Measurements from ENCODE around the gene UNC5A.

Gene UNC5A

DNA sequence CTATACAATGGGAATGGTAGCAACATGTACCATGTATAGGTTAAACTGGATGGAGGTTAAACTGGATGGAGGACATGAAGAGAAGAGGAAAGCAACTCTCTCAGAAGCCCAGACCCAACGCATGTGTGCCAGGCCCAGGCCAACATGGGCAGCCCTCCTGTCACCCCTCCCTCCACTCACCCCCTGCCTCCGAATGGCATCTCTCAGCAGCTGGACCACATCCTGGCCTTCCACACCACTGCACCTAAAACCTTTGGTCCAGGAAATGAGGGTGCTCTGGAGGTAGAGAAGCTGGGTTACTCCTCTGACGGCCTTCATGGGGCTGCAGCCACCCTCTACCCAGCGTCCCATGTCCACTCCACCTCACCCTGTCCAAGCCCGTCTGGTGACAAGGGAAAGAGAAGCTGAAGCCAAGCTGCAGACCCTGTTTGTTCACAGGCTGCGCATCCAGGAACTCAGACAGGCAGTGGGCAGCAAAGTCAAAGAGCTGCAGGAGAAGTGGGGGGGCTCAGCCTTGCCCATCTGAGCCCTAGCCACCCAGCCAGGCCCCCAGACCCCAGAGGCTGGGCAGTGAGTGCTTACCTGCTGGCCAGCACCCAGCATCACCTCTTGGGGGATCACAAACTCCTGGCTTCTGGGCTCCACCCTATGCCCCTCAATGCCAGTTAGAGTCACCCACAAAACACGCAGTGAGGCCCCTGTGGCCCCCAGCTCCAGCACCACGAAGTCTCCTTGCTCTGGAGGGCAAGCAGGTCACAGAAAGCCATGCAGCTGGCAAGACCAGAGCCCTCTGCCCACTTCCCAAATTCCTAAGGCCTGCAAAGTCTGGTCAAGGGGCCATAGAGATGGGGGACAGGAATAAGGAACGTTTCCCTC is 80.3 kb downstream of the UNC5A start:
- DNase-seq (ENCODE audit: extremely low read depth in 1 of 2, low read depth in 1 of 2), result no peak

DNA sequence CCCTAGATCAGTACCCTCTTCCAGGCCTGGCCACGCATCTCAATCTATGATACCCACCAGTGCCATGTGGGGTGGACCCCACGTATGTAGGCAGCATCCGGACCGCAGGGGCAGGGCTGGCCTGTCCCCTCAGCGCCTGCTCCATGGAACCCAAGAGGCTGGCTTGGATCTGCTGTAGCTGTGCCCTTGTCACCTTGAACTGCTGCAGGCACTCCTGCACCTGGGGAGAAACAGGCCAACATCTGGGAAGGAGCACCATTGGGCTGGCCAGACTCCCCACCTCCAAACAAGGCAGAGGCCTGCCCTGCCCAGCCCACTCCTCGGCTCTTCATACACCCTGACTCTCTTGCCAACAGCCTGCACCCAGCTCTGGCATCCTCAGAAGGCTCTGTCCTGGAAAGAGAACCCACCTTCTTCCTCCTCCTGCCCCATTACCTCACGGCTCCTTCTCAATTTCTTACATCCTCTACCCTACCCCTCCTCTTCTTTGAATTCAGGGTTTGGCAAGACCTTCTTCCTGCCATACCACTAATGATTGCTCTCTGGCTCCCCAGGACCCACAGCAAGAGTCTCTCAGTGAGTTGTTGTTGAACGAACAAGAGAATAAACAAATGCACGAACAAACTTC is 81.1 kb downstream of the UNC5A start:
- no peak for DNase-seq (ENCODE audit: extremely low read depth in 1 of 2, low read depth in 1 of 2)

DNA sequence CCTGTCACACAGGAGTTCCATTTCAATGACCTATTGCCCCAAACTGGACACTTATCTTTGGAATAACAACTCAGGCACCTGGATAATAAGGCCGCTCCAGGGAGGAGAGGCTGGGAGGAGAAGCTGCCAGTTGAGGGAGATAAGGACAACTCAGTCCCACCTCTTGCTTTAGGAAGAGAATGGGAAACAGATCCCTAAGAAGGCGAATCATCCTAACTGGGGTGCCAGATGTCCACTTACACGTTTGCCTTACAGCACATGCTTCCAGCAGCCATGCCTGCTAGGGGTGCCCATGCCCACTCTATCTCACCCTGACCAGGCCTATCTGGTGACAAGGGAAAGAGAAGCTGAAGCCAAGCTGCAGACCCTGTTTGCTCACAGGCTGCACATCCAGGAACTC is 82.3 kb downstream of the UNC5A start:
- no peak for DNase-seq (ENCODE audit: extremely low read depth in 1 of 2, low read depth in 1 of 2)

DNA sequence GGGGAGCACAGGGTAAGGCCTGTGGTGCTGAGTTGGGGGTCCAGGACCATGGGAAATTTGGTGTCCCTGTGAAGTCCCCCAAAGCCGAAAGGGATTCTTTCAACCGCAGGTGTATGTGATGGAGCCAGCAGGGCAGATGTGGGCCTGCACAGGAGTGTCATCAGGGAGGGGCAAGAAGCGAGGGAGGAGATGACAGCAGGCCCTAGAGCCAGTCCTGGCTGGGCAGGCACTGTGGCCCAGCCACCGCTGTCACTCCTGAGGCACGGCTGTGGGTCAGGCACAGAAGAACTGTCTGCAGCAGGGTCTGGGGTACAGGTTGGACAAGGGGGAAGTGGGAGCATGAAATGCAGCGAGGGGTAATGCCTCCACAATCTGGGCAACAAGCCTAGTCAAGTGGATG is 83.9 kb downstream of the UNC5A start:
- no peak for DNase-seq (ENCODE audit: extremely low read depth in 1 of 2, low read depth in 1 of 2)

DNA sequence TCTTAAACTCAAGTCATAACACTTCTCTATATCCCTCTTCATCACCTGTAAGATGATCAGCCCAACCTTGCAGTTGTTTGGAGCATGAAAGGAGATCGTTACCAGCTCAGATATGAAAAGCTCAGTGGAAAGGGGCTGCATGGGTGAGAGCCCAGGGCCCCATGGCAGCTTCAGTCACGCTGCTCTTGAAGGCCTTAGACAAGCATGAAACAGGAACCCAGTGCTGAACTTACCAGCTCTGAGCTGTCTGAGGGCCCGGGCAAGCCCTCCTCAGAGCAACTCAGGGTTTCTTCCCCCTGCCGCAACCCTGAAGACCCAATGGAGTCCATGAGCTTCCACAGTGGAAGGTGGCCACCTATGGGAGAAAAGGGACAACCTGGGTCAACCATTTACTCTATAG is 85.5 kb downstream of the UNC5A start:
- no peak for DNase-seq (ENCODE audit: extremely low read depth in 1 of 2, low read depth in 1 of 2)

DNA sequence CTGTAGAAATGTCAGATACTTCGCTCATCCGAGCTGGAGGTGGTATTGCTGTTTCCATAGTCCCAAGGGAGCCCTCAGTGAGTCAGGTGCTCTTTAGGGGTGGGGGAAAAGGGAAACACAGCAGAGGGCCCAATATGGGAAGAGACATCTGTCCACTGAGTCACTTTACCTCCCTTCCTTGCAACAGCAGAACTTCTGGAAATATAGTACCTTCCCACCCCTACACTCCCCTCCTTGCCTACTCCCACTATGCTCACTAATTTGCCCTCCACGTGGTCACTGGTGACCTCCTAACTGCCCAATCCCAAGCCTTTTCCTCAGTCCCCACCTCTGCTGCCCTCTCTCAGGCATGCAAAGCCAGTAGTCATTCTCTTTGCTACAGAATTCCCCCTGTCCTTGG is 86.9 kb downstream of the UNC5A start:
- DNase-seq (ENCODE audit: extremely low read depth in 1 of 2, low read depth in 1 of 2), result no peak

DNA sequence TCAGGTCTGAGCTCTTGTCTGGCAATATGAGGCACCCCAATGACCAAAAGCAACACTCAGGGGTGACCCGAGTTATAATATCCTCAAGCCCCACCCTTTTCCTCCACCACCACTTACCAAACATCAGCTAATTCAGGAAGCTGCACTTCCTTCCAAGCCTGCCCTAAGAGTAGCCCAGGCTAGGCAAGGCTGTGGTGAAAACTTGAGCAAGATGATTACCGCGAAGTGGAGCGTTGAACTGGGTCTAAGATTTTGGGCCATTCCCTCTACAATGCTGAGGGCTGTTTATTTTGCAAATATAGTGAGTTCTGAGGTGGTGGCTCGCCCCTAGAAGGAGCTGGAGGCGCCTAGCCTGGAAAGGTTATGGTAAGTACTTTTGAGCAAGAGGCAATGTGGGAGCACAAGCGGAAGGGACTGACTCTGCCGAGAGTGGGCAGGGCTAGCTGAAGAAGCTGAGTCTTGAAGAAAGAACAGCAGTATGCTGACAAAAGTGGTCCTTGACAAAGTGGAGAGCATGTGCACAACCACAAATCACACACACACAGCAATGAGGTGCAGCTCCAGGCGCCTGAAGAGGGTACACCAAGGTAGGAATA is 89.0 kb downstream of the UNC5A start, which contains the start of gene HK3:
TSS of gene HK3 (minus strand) at position 51 of the 596 bp plus-strand sequence. CDS start 3,187 bp downstream, outside the sequence.
- DNase-seq (ENCODE audit: extremely low read depth in 1 of 2, low read depth in 1 of 2), result no peak

DNA sequence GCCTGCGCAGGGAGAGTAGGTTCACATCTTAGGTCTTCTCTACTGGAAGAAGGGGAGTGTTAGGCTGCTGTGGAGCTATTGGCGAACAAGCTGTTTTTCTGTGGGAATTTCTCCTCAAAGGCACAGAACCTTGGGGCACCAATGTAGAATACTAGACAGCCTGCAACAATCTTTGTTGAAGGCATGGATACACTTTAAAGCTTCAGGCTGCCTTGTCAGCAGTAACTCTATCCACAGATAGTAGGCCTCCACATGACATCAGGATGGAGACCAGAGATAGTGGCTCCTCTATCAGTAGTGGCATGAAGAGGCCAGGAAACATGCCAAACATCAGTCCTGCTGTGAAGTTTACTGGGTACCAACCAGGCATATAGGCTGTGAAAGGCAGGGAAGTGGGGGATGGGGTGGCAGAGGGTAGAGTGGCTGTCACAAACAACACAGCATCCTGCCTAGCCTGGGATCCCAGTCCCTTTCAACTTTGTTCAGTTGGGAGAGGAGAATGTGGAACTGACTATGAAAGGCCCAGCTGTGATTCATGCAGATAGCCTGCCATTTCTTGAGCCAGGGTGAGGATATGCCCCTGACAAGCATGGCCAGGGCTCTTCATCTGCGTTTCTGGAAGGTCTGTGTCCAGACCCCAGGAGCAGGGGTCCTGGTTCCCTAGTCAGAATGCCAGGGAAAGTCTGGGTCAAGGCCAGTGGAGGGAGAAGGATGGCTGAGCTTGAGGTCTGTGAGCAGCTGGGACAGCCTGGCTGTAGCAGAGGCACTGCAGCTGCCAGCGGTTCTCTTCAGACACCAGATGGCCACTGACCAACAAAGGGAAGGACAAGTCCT is 89.8 kb downstream of the UNC5A start:
- no peak for DNase-seq (ENCODE audit: extremely low read depth in 1 of 2, low read depth in 1 of 2)

DNA sequence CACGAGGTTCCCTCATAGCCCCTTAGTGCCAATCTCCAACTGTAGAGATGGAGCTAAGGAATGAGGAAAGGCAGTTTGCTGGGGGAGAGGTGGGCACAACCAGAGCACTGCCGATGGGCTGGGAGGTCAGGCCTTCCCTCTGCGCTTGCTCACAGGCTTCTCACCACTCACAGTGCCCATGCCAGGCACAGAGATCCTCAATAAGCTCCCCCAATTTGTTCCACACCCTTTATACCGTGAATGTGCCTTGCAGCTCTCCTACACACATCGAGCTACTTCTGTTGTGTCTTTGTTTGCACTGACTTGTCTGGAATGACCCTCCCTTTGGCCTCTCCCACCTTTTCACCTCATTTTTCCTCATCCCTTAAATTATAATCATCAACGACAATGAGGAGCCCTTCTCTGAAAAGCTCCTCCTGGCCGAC is 90.4 kb downstream of the UNC5A start:
- no peak for DNase-seq (ENCODE audit: extremely low read depth in 1 of 2, low read depth in 1 of 2)

DNA sequence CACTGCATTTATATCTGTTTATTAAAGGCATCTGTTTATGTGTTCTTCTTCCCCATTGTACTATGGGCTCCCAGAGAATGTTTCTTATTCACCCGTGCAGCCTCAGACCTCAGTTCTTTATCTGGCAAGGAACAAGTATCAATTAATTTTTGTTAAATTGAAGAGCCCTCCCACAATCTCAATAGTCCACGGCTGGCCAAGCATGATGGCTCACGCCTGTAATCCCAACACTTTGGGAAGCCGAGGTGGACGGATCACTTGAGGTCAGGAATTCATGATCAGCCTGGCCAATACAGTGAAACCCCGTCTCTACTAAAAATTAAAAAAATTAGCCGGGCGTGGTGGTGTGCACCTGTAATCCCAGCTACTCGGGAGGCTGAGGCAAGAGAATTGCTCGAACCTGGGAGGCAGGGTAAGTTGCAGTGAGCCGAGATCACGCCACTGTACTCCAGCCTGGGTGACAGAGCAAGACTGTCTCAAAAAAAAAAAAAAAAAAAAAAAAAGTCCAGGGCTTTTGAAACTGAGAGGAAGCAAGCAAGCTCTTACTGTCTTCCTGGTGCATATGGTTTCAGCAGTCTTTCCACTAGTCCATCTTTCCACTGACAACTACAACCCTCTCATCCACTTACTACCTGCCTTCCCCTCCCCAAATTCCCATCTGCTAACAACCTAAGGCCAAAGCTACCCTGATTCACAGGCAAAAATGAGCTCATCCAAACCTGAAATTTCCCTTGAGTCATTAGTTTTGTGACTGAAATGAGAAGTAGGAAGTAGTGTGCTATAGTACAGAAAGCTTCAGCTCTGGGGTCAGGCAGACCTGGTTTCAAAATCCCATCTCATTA is 91.1 kb downstream of the UNC5A start:
- DNase-seq (ENCODE audit: extremely low read depth in 1 of 2, low read depth in 1 of 2), result peak in 1 of 2 donors; percentile 18

DNA sequence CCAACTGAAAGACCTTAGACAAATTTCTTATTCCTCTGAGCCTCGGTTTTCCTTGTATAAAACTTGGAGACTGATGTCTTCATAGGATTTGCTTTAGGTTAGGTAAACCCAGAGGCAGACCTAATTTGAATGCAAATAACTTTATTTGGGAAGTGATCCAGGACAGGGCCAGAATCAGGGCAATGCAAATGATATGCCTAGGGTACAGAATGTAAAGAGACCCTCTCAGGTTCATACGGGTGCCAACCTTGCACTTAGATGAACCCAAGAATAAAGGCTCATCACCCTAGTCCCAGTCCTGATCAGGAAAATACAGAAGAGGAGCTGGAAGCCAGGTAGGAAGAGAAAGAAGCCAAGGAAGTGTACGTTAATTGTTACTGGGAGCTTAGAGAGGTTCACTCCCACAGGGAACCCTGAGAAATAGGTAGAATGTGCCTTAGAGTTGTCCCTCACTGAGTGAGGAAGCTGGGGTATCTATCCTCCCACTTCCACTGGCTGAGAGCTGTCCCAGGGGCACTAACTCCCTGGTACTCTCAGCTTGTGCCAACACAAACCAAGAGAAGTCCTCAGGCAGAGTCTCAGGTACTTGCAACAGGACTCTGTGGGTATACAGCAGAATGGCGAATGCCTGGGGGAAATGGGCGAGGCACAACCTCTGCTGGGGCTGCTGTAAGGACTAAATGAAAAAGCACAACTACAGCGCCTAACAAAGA is 91.9 kb downstream of the UNC5A start:
- no peak for DNase-seq (ENCODE audit: extremely low read depth in 1 of 2, low read depth in 1 of 2)

DNA sequence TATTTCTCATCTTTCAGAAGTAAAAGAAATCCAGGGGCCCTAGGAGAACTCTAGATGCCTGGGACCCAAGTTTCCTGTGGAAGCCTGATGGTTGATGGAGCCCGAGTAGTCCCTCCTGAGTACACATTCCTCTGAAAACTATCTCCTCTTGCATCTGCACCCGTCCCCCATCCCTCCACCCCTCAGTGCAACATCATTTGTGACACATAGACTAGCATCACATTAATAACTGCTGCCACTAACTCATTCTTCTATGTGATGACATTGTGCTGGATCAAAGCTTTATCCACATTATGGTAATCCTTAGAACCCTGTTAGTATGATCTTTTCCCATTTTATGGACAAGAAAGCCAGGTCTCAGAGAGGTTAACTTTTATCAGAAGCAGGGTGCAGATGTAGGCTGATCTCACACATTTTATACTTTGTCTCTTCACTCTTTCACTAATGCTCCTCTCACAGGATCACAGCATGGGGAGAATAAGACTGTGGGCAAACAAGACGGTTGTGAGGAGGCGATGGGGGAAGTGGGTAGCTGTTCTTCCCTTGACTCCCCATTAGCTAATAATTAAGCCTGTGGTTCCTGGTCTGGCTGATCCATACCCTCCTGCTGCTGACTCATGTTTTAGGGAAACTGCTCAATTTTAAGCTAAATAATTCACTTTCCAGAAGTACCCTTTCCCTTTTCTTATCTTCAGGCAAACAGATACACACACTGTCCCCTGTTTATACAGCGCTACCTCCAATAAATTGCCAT is 92.7 kb downstream of the UNC5A start:
- DNase-seq (ENCODE audit: extremely low read depth in 1 of 2, low read depth in 1 of 2), result no peak

DNA sequence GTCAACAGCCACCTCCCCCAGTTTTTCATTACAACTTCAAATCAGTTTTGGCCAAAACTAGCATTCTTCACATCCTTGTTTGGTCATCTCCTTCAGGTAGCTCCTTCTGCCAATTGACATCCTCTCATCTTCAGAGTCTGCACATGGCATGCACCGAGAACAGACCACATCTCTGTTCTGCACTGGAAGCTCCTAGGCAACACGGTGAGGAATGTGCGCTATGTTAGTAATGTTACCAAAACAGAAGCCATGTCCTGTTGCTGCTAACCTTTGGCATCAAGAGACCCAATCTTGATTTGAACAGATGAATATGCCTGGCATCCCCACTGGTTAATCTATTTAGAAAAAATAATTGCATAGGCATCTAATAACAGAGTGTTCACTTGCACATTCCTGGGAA is 93.9 kb downstream of the UNC5A start:
- no peak for DNase-seq (ENCODE audit: extremely low read depth in 1 of 2, low read depth in 1 of 2)

DNA sequence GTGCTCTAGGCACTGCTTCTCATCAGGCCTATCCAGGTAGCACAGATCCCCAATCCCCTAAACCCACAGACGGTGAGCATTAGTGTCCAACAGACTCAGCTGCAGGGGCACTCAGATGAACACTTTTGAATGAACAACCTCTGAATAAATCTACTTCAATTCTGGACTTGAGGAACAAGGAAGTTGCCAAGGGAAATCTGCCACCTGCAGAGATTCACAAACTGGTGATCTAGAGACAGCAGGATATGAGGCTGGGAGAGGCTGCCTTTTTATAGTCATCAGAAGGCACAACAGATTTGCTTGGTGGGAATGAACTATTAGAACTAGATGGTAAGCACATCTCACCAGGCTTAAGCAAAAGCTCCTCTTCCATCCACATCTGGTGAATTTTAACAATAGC is 95.8 kb downstream of the UNC5A start:
- DNase-seq (ENCODE audit: extremely low read depth in 1 of 2, low read depth in 1 of 2), result no peak

DNA sequence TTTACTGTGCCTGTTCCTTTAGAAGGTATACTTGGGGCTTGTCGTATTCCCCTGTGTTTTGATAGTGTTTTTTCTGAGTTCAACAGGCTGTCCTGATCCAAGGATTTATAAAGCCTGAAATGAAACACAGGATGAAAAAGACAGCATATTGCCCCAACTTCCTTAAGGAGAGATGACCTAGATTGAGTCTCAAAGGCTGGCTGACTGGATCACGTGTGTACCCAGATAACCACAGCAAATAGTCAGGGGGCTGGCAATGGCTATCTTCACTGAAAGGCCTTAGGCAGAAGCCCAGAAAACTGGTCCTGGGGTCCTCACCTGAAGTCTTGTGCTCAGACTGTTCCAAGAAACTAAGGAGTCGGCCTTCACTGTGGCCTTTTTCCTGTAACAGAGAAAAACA is 96.4 kb downstream of the UNC5A start:
- no peak for DNase-seq (ENCODE audit: extremely low read depth in 1 of 2, low read depth in 1 of 2)

DNA sequence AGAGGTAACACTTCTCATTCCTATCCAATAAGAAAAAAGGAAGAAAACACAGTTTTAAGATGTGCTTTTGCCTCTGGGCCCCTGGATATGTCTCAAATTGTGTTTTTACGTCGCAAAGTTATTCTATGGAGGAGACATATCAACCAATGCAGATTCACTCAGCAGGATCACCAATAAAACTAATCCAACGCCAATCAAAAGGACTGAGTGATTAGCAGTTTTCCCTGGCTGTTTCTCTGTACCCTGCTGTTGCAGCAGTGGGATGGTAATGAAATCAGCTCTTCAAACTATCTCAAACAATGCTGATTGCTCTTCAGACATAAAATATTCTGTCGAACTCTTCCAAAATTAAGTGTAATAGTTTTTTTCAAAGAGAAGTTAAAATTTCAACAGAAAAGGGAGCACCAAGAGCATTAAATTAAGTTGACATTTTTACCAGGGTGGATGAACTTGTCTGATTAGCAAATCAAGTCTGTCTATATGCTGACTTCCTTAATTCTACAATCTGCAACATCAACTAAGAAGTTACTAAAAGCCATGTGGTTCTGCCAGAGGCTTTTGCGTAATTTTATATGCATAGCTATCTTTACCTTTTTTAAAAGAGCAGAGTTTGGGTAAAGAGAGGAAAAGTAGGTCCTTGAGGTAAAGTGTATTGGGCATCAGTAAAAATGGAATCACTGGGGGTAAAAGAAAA is 98.5 kb downstream of the UNC5A start:
- DNase-seq (ENCODE audit: extremely low read depth in 1 of 2, low read depth in 1 of 2), result no peak

DNA sequence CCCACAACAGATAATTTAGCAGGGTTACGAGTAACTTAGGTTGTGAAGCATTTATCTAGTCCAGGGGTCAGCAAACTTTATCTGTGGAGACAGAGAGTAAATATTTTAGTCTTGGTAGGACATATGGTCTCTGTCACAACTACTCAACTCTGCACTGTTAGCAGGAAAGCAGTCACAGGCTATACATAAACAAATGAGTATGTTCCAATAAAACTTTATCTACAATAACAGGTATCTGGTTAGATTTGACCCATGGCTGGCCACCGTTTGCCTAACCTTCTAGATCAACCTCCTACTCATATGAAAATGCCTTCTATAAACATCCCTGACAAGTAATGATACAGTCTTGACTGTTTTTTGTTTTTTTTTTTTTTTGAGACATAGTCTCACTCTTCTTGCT is 101.8 kb downstream of the UNC5A start:
- DNase-seq (ENCODE audit: extremely low read depth in 1 of 2, low read depth in 1 of 2), result no peak

DNA sequence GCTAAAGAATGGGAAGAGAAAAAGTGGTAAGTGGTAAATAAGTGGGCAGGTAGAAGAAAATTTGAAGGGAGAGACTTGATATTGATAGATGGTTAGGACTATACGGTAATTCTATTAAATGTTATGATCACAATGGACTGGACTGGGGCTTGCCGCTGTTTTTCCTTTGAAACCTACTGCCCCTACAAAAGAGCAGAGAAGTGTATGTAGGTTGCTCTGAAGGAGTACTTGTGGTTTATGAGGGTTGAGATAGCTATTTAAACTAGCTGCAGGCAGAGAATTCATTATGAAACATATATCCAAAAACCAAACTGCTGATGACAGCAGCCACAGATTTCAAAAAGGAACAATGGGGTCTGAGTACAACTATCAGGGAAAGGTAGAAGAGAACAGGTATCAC is 105.5 kb downstream of the UNC5A start:
- DNase-seq (ENCODE audit: extremely low read depth in 1 of 2, low read depth in 1 of 2), result no peak

Data from stimulated activated CD8-positive, alpha-beta memory T cell treated with anti-CD3 and anti-CD28 coated beads, Interleukin-7, amount 100 ng/mL, for 48 hours (primary cell).